Mesothelial cell of epicardium (in vitro differentiated cells): ENCODE measurements around the gene USP4. TPM values are rescaled to one million over a fixed set of nuclear protein-coding genes. Genes with fewer than 3 reads are reported as not detected.

Experiments
- microRNA-seq: library from miRNA; unstranded; fragments of <30 nt; microRNA quantifications from one replicate; pipeline ENCODE4 v1.2.0, GENCODE V29; 2021; ENCODE audit warnings: inconsistent platforms, mixed read lengths
- total RNA-seq: library from RNA; stranded (reverse); gene quantifications from 3 replicates; pipeline ENCODE4 v1.2.1, GENCODE V29; 2021

USP4 gene
- total RNA-seq, 1 donor from 2014 or later = 54.5 TPM

Small RNAs within 50 kb of the gene (microRNA-seq; reads per million reads assigned to microRNA genes)
- gene MIR4271 = not detected

Other genes with a start within 250 kb of the USP4 start
- 130 to 133 TPM (median 132 TPM) in 3 replicates for gene QRICH1, start 246.0 kb downstream of the USP4 start, total RNA-seq
- gene QARS1, start 235.3 kb downstream of the USP4 start, total RNA-seq = 364 to 373 TPM (median 373 TPM) in 3 replicates
- gene USP19, start 219.2 kb downstream of the USP4 start, total RNA-seq = 76.2 to 79.7 TPM (median 76.6 TPM) in 3 replicates
- 335 to 359 TPM (median 348 TPM) in 3 replicates for gene LAMB2, start 207.0 kb downstream of the USP4 start, total RNA-seq
- gene CCDC71, start 173.7 kb downstream of the USP4 start, total RNA-seq = 28.7 to 29.8 TPM (median 28.9 TPM) in 3 replicates
- gene KLHDC8B, start 168.5 kb downstream of the USP4 start, total RNA-seq = 51.2 to 58.8 TPM (median 55.5 TPM) in 3 replicates
- gene C3orf62, start 62.8 kb downstream of the USP4 start, total RNA-seq = 13.2 to 14.7 TPM (median 13.4 TPM) in 3 replicates
- 97.9 to 108 TPM (median 98.7 TPM) in 3 replicates for gene GPX1, start 18.3 kb upstream of the USP4 start, total RNA-seq
- 248 to 261 TPM (median 250 TPM) in 3 replicates for gene RHOA, start 71.9 kb upstream of the USP4 start, total RNA-seq
- 13.7 to 15.8 TPM (median 13.9 TPM) in 3 replicates for gene TCTA, start 72.4 kb upstream of the USP4 start, total RNA-seq
- 30.3 to 33.4 TPM (median 33.0 TPM) in 3 replicates for gene AMT, start 82.4 kb upstream of the USP4 start, total RNA-seq
- gene NICN1, start 89.3 kb upstream of the USP4 start, total RNA-seq = 29.3 to 34.4 TPM (median 31.9 TPM) in 3 replicates
- 118 to 128 TPM (median 120 TPM) in 3 replicates for gene DAG1, start 130.2 kb upstream of the USP4 start, total RNA-seq
- gene BSN, start 214.4 kb upstream of the USP4 start, total RNA-seq = 0.67 to 0.75 TPM (median 0.69 TPM) in 3 replicates